GM10847 (cell line): ENCODE data around the gene LENEP.

ENCODE experiments used
- POLR2A ChIP-seq: IDR thresholded peaks from 2 replicates; pipeline ENCODE4 v1.6.1; 2011; ENCODE audit not compliant: insufficient read length; ENCODE audit errors: extremely low read depth

LENEP gene

GRCh38 chr1:155018617-155019348 lies 25.4 kb downstream of the LENEP start:
- no peak for TF ChIP-seq POLR2A

- TF ChIP-seq POLR2A = no peak
Measured at GRCh38 chr1:155019377-155020245, 26.2 kb downstream of the LENEP start.

- no peak for TF ChIP-seq POLR2A
Measured at GRCh38 chr1:155022136-155022926, 28.9 kb downstream of the LENEP start.

GRCh38 chr1:155022927-155023236 lies 29.5 kb downstream of the LENEP start:
- no peak for TF ChIP-seq POLR2A

- TF ChIP-seq POLR2A = no peak
Measured at GRCh38 chr1:155023627-155024026, 30.2 kb downstream of the LENEP start.

GRCh38 chr1:155024315-155024714 lies 30.9 kb downstream of the LENEP start:
- no peak for TF ChIP-seq POLR2A

GRCh38 chr1:155026154-155026553 lies 32.8 kb downstream of the LENEP start:
- no peak for TF ChIP-seq POLR2A

GRCh38 chr1:155026588-155026987 lies 33.2 kb downstream of the LENEP start:
- no peak for TF ChIP-seq POLR2A

GRCh38 chr1:155029513-155030242 lies 36.3 kb downstream of the LENEP start:
- TF ChIP-seq POLR2A = no peak

- no peak for TF ChIP-seq POLR2A
Measured at GRCh38 chr1:155030243-155030795, 36.9 kb downstream of the LENEP start.

- no peak for TF ChIP-seq POLR2A
Measured at GRCh38 chr1:155030899-155031298, 37.5 kb downstream of the LENEP start.

- no peak for TF ChIP-seq POLR2A
Measured at GRCh38 chr1:155032886-155033285, 39.5 kb downstream of the LENEP start.

- no peak for TF ChIP-seq POLR2A
Measured at GRCh38 chr1:155033524-155033923, 40.1 kb downstream of the LENEP start, which contains the start of the genes DCST1 and DCST2. TSS of gene DCST1 (plus strand) at chr1:155033824. CDS start at chr1:155034037, 213 bp downstream. TSS of gene DCST2 (minus strand) at chr1:155033781. CDS start at chr1:155033701, 80 bp downstream.

GRCh38 chr1:155034318-155035208 lies 41.2 kb downstream of the LENEP start:
- TF ChIP-seq POLR2A = no peak

GRCh38 chr1:155035936-155036335 lies 42.5 kb downstream of the LENEP start:
- no peak for TF ChIP-seq POLR2A
